Neuronal stem cell (in vitro differentiated cells): ENCODE results near the gene KLHL35. TPM values are rescaled to one million over a fixed set of nuclear protein-coding genes. Genes with fewer than 3 reads are reported as not detected.

Source experiments
- DNase-seq: peaks from one replicate; pipeline ENCODE4 v3.0.0-alpha.2; 2013; ENCODE audit warnings: low spot score
- H2AFZ ChIP-seq: one replicate; pipeline ENCODE4 v1.6.1; 2013; ENCODE audit warnings: mild to moderate bottlenecking, low read length, inconsistent platforms
- H2AK5ac ChIP-seq: 2 replicates; pipeline ENCODE4 v1.6.1; 2013; ENCODE audit warnings: low read depth, mild to moderate bottlenecking, inconsistent platforms, low read length, moderate library complexity, mixed read lengths
- H2BK120ac ChIP-seq: 2 replicates; pipeline ENCODE4 v1.6.1; 2013; ENCODE audit warnings: low read depth, mild to moderate bottlenecking, inconsistent platforms, low read length, moderate library complexity, mixed read lengths
- H2BK12ac ChIP-seq: one replicate; pipeline ENCODE4 v1.6.1; 2013; ENCODE audit warnings: low read length, inconsistent platforms
- H2BK15ac ChIP-seq: 2 replicates; pipeline ENCODE4 v1.6.1; 2013; ENCODE audit warnings: mild to moderate bottlenecking, low read length, inconsistent platforms, mixed read lengths
- H2BK5ac ChIP-seq: one replicate; pipeline ENCODE4 v1.6.1; 2013; ENCODE audit warnings: inconsistent platforms, mild to moderate bottlenecking, low read length, moderate library complexity
- H3K14ac ChIP-seq: one replicate; pipeline ENCODE4 v1.6.1; 2013; ENCODE audit warnings: low read length, inconsistent platforms
- H3K18ac ChIP-seq: 2 replicates; pipeline ENCODE4 v1.6.1; 2013; ENCODE audit warnings: low read length, inconsistent platforms
- H3K23ac ChIP-seq: 2 replicates; pipeline ENCODE4 v1.6.1; 2013; ENCODE audit warnings: low read depth, mild to moderate bottlenecking, mixed read lengths, low read length, inconsistent platforms; ENCODE audit not compliant: poor library complexity
- H3K27ac ChIP-seq: replicated peaks from 3 replicates; pipeline ENCODE4 v1.5.1; 2013; ENCODE audit warnings: low read length, inconsistent platforms
- H3K27me3 ChIP-seq, 3 experiments: 2 replicates each; pipeline ENCODE4 v1.6.1; 2013; ENCODE audit warnings: low read length in 3 of 3, mild to moderate bottlenecking in 2 of 3, inconsistent platforms in 1 of 3, low read depth in 1 of 3, mixed read lengths in 1 of 3, moderate library complexity in 1 of 3; ENCODE audit not compliant: control insufficient read depth in 3 of 3, insufficient read depth in 3 of 3
- H3K36me3 ChIP-seq, 2 donors: replicated peaks in 1 of 2; 2 replicates each; pipeline ENCODE4 v1.6.1; 2013; ENCODE audit warnings: low read length in 2 of 2; ENCODE audit not compliant: control insufficient read depth in 2 of 2, insufficient read depth in 2 of 2
- H3K4ac ChIP-seq: 2 replicates; pipeline ENCODE4 v1.6.1; 2013; ENCODE audit warnings: inconsistent platforms, mild to moderate bottlenecking, low read length, moderate library complexity
- H3K4me1 ChIP-seq, 2 donors: 1 replicate in 1 of 2; 2 replicates in 1 of 2; pipeline ENCODE4 v1.6.1; 2013; ENCODE audit warnings: low read length in 2 of 2, low read depth in 1 of 2; ENCODE audit not compliant: control insufficient read depth in 2 of 2, insufficient read depth in 1 of 2
- H3K4me2 ChIP-seq: one replicate; pipeline ENCODE4 v1.6.1; 2013; ENCODE audit warnings: mild to moderate bottlenecking, low read length, inconsistent platforms; ENCODE audit not compliant: insufficient read depth, poor library complexity, severe bottlenecking
- H3K4me3 ChIP-seq, 2 donors: 2 replicates each; pipeline ENCODE4 v1.5.1; 2013; ENCODE audit warnings: low read length in 2 of 2, mild to moderate bottlenecking in 2 of 2, inconsistent platforms in 1 of 2, moderate library complexity in 1 of 2
- H3K79me1 ChIP-seq: one replicate; pipeline ENCODE4 v1.6.1; 2013; ENCODE audit warnings: low read depth, mild to moderate bottlenecking, inconsistent platforms, low read length, moderate library complexity
- H3K9ac ChIP-seq: one replicate; pipeline ENCODE4 v1.6.1; 2013; ENCODE audit warnings: mild to moderate bottlenecking, low read depth, low read length, inconsistent platforms; ENCODE audit not compliant: poor library complexity
- H3K9me3 ChIP-seq, 2 donors: replicated peaks in 1 of 2; 2 replicates each; pipeline versions ENCODE3 to v1.6.1; 2013; ENCODE audit warnings: low read length in 2 of 2, mild to moderate bottlenecking in 2 of 2, inconsistent platforms in 1 of 2, low read depth in 1 of 2, mixed read lengths in 1 of 2, moderate library complexity in 1 of 2; ENCODE audit not compliant: control insufficient read depth in 2 of 2, insufficient read depth in 1 of 2
- H4K8ac ChIP-seq: one replicate; pipeline ENCODE4 v1.6.1; 2013; ENCODE audit warnings: low read depth, mild to moderate bottlenecking, inconsistent platforms, low read length, moderate library complexity
- H4K91ac ChIP-seq: one replicate; pipeline ENCODE4 v1.6.1; 2013; ENCODE audit warnings: low read length, low read depth, mild to moderate bottlenecking, inconsistent platforms; ENCODE audit not compliant: poor library complexity
- WGBS, 2 donors: extraction: QIAGEN DNeasy Blood & Tissue Kit; methylation state at CpG; one replicate each; pipeline ENCODE4 v1.1.7; 2013; ENCODE audit warnings: missing lambda C conversion rate in 2 of 2, mixed read lengths in 1 of 2; ENCODE audit not compliant: insufficient read length in 2 of 2, insufficient replicate concordance in 1 of 2; ENCODE audit errors: extremely low coverage in 2 of 2; 5-methylcytosine and 5-hydroxymethylcytosine counted together
- small RNA-seq: library from polyadenylated mRNA; stranded (forward); fragments of <200 nt; extraction: miRNeasy Mini kit (QIAGEN cat#:217004); gene quantifications from one replicate; pipeline ENCODE3, GENCODE V24; 2013; ENCODE audit not compliant: insufficient read depth

KLHL35 gene

GRCh38 chr11:75373201-75373600, 59.8 kb downstream of the KLHL35 start:
- Histone ChIP-seq H3K4me1 (no peaks in the 10 kb centered on the region), H3K36me3 (no peaks in the 10 kb centered on the region), H3K27me3 (peaks cover 0 to 8% (median 0%) of the 10 kb centered on the region in 3 experiments), H3K9me3 (peaks cover 0 to 1% of the 10 kb centered on the region in 2 donors), H3K79me1 (no peaks in the 10 kb centered on the region), H3K4me2 (no peak overlapping the region), H4K8ac (no peak overlapping the region), H2BK15ac (no peak overlapping the region), H3K27ac (no peak overlapping the region), H2BK120ac (no peak overlapping the region), H4K91ac (no peak overlapping the region), H3K9ac (no peak overlapping the region), H3K4me3 (no peak overlapping the region), H2BK5ac (no peak overlapping the region), H3K14ac (no peak overlapping the region), H3K4ac (no peak overlapping the region), H3K18ac (no peak overlapping the region), H2AK5ac (no peak overlapping the region), H3K23ac (no peak overlapping the region), H2BK12ac (no peak overlapping the region), H2AFZ (no peak overlapping the region)
- no CpG with 5 or more reads among the region's 8 CpGs for WGBS, 2 donors
- DNase-seq: no peak

Small RNA genes within 50 kb of the gene (small RNA-seq; reads per million reads assigned to genes)
- gene SNORD15A (not detected), gene SNORD15B (670 reads per million, percentile 99 among the genes with 10 or more reads in this experiment)
